ENCODE measurements around the gene MEIG1.

- TF ChIP-seq CTCF (conservative IDR thresholded peaks at IDR 0.05 in 1 of 2, IDR thresholded peaks at IDR 0.05 in 1 of 2; ENCODE audit: low read depth in 1 of 2, low read length in 2 of 2) (peak in 1 of 2 donors; percentile 28), EZH2 (IDR thresholded peaks at IDR 0.05; ENCODE audit: low read length, missing control alignments) (no peak)
These were observed 16.6 kb downstream of the MEIG1 start for GRCh38 chr10:14975672-14976273.

All from fibroblast of lung (primary cell).